Colonic mucosa (tissue), 4 donors: ENCODE measurements around the gene OR1A1. TPM values are rescaled to one million over a fixed set of nuclear protein-coding genes. Genes with fewer than 3 reads are reported as not detected.
"Not testable (repeated sequence)": the region's sequence is repeated elsewhere in the genome, so short reads cannot be mapped to it uniquely, and the experiment has no call there.

Experiments
- DNase-seq: peaks from one replicate; pipeline ENCODE4 v3.0.0-alpha.2; 2020
- H3K27ac ChIP-seq: fragments of 200-600 bp; one replicate; pipeline ENCODE4 v1.8.0; 2021
- H3K27me3 ChIP-seq: fragments of 200-600 bp; one replicate; pipeline ENCODE4 v1.8.0; 2021
- H3K36me3 ChIP-seq: fragments of 200-600 bp; one replicate; pipeline ENCODE4 v1.8.0; 2021
- H3K4me1 ChIP-seq: fragments of 200-600 bp; one replicate; pipeline ENCODE4 v1.8.0; 2021; ENCODE audit warnings: mild to moderate bottlenecking
- H3K4me3 ChIP-seq: fragments of 200-600 bp; one replicate; pipeline ENCODE4 v1.8.0; 2021
- H3K9ac ChIP-seq, 2 donors: one replicate each; pipeline ENCODE4 v1.7.0; 2013; ENCODE audit warnings: control low read depth in 2 of 2, low read depth in 2 of 2, low read length in 2 of 2
- H3K9me3 ChIP-seq: fragments of 200-600 bp; one replicate; pipeline ENCODE4 v1.8.0; 2021
- intact Hi-C: fragments of 100-400 bp; cut with DNase I; formaldehyde crosslinking; loops from one replicate; pipeline ENCODE4 v1.14.1; 2022
- total RNA-seq, 2 donors: library from RNA; stranded (reverse); fragmentation: NEBNext Ultra II Directional in 1 of 2; extraction: Animal tissue kit (Norgen Biotek cat#: 25700) in 1 of 2; gene quantifications; one replicate each; pipeline ENCODE4 v1.2.1, GENCODE V29; 2021
- TF ChIP-seq, protein P1 (sequence below): fragments of 200-600 bp; IDR thresholded peaks from one replicate; pipeline ENCODE4 v1.8.0; 2022; ENCODE audit warnings: antibody characterized with exemption, mild to moderate bottlenecking
- donor health status: healthy.
- donor health status: DM: no; HTN: no; CAD: no.
- donor health status: DM: no; HTN: no; CAD: no.

Gene OR1A1
- total RNA-seq, 2 donors from 2014 or later: not detected

DNA sequence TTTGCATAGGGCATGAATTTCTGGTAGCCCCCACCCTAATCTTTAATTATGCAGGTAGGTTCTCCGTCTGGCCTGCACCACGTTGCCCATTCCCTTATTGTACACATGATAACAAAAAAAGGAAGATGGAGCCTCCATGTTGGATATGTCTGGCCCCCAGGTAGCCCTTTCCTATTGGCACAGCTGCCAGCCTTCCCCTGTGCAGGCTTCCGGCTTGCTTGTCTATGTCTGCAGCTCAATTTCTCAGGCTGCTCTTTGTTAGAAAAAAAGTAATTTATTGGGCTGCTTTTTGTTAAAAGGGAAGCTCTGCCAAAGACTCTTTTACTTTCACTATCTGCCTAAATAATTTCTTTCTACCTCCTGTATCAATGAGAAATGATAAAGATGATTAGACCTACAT, 5.5 kb downstream of the OR1A1 start:
- no peaks in the 10 kb centered on the region for H3K4me1 ChIP-seq
- intact Hi-C loops: no loop called here
- TF ChIP-seq, protein P1, sequence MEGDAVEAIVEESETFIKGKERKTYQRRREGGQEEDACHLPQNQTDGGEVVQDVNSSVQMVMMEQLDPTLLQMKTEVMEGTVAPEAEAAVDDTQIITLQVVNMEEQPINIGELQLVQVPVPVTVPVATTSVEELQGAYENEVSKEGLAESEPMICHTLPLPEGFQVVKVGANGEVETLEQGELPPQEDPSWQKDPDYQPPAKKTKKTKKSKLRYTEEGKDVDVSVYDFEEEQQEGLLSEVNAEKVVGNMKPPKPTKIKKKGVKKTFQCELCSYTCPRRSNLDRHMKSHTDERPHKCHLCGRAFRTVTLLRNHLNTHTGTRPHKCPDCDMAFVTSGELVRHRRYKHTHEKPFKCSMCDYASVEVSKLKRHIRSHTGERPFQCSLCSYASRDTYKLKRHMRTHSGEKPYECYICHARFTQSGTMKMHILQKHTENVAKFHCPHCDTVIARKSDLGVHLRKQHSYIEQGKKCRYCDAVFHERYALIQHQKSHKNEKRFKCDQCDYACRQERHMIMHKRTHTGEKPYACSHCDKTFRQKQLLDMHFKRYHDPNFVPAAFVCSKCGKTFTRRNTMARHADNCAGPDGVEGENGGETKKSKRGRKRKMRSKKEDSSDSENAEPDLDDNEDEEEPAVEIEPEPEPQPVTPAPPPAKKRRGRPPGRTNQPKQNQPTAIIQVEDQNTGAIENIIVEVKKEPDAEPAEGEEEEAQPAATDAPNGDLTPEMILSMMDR: no peak

DNA sequence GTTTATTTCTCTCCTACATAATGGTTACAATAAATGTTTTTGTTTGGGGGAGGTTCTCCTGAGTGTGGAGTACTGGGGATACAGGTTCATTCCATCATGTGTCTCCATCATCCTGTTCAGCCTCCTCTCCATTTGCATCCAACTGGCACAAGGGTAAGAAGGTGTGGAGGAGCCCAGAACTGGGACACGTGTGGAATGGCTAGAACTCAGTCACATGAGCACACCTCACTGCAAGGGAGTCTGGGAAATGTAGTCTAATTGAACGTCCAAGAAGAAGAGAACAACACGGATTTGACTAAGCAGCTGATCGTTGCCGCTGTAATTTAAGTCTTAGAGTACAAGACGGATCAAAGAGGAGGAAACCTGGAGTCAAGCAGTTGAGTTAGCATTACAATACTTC, 6.1 kb downstream of the OR1A1 start:
- no peaks in the 10 kb centered on the region for H3K4me1 ChIP-seq
- no peak for DNase-seq
- H3K36me3 ChIP-seq: no peaks in the 10 kb centered on the region
- H3K9me3 ChIP-seq: no peaks in the 10 kb centered on the region
- no peak overlapping the region for H3K4me3 ChIP-seq
- H3K27ac ChIP-seq: no peak overlapping the region
- intact Hi-C loops: no loop called here
- no peaks in the 10 kb centered on the region for H3K27me3 ChIP-seq
- TF ChIP-seq, protein P1: no peak
- H3K9ac ChIP-seq: no peak overlapping the region

More for the DNA sequence above, 5.5 kb downstream of the OR1A1 start:
- Histone ChIP-seq H3K36me3 (no peaks in the 10 kb centered on the region), H3K27ac (no peak overlapping the region), H3K27me3 (no peaks in the 10 kb centered on the region), H3K4me3 (no peak overlapping the region), H3K9ac (no peak overlapping the region), H3K9me3 (no peaks in the 10 kb centered on the region)
- DNase-seq: no peak

DNA sequence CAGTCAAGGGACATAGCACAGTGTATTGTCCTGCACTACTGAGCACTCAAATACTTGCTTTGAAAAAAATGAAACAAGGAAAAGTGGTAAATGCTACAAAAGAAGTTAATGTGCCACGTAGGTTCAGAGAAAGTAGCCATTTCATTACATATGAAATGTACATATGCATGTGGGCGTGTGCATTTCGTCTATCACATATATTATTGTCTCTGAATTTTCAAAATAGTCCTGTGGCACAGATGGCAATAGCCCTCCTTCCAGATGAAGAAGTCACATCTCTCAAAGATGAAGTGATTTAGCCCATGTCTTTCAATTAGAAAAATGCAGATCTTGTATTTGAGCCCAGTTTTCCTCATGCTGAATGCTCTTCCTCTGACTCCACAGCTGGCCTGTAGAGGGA, 12.5 kb downstream of the OR1A1 start:
- H3K4me3 ChIP-seq, DNase-seq, intact Hi-C loops, H3K36me3 ChIP-seq, H3K4me1 ChIP-seq, H3K9ac ChIP-seq, H3K9me3 ChIP-seq, H3K27ac ChIP-seq, H3K27me3 ChIP-seq: not testable (repeated sequence)

DNA sequence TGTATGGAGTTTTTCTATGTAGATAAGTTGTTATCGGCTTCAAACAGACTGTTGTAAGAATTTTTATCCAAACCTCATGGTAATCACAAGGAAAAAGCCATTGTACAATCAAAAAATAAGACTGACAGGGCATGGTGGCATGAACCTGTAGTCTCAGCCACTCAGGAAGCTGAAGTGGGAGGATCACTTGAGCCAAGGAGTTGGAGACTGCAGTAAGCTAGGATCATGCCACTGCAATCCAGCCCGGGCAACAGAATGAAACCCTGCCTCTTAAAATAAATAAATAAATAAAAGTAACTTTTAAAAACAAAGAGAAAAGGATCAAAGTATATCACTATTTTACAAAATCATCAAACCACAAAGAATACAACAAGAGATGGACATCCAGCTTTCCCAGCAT, 14.4 kb downstream of the OR1A1 start:
- intact Hi-C loops: no loop called here
- Histone ChIP-seq H3K4me1 (no peaks in the 10 kb centered on the region), H3K4me3 (no peak overlapping the region), H3K9ac (no peak overlapping the region), H3K36me3 (no peaks in the 10 kb centered on the region), H3K27ac (no peak overlapping the region), H3K9me3 (no peaks in the 10 kb centered on the region), H3K27me3 (no peaks in the 10 kb centered on the region)
- DNase-seq: no peak
- TF ChIP-seq, protein P1: no peak

DNA sequence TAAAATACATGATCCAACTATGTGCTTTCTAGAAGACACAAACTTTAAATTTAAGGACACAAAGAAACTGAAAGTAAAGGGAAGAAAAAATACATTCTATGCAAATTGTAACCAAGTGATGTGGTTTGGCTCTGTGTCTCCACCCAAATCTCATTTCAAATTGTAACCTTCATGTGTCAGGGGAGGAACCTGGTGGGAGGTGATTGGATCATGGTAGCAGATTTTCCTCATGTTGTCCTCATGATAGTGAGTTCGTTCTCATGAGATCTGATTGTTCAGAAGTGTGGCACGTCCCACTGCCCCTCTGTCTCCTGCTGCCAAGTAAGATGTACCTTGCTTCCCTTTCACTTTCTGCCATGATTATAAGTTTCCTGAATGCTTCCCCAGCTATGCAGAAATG, 15.0 kb downstream of the OR1A1 start:
- Histone ChIP-seq H3K36me3 (no peaks in the 10 kb centered on the region), H3K27ac (no peak overlapping the region), H3K9me3 (no peaks in the 10 kb centered on the region), H3K9ac (no peak overlapping the region), H3K27me3 (no peaks in the 10 kb centered on the region), H3K4me1 (no peaks in the 10 kb centered on the region), H3K4me3 (no peak overlapping the region)
- intact Hi-C loops: no loop called here
- no peak for DNase-seq
- TF ChIP-seq, protein P1: no peak

DNA sequence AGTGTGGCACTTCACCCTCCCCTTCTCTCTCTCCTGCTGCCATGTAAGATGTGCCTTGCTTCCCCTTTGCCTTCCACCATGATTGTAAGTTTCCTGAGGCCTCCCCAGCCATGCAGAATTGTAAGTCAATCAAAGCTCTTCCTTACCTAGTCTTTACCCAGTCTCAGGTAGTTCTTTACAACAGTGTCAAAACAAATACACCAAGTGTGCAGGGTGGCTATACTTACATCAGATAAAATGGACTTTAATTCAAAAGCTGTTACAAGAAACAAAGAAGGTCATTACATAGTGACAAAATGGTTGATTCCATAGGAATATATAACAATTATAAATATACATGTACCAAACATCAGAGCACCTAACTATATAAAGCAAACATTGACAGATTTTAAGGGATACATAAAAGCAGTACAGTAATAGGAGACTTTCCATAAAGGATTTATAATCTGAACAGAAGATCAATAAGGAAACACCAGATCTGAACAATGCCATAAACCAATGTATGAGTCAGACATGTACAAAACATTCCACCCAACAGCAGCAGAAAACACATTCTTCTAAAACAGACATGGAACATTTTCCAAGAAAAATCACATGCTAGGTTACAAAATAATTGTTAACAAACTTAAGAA, 17.4 kb downstream of the OR1A1 start:
- H3K9me3 ChIP-seq, H3K4me1 ChIP-seq, H3K27me3 ChIP-seq, DNase-seq, H3K36me3 ChIP-seq, intact Hi-C loops, H3K27ac ChIP-seq, H3K4me3 ChIP-seq, H3K9ac ChIP-seq: not testable (repeated sequence)

DNA sequence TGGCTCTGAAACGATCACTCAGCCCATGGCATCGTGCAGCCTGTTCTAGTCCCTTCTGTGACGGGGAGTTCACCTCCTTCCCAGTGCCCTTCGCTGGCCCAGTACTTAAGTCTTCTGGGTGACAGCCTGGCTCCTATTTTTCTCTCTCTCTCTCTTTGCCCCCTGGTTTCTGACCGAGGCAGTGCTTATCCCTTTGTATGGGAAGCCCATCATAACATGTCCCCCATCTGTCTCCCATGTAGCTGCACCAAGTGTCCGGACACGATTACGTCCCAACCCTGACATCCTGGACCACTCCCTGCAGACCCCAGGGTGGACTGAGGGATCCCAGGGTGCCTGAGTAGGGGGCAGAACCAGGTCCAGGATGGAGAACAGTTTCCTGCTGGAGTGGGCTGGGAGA, 24.8 kb downstream of the OR1A1 start:
- H3K27ac ChIP-seq, H3K27me3 ChIP-seq, H3K9me3 ChIP-seq, DNase-seq, H3K36me3 ChIP-seq, H3K4me3 ChIP-seq, intact Hi-C loops, H3K9ac ChIP-seq, H3K4me1 ChIP-seq: not testable (repeated sequence)

DNA sequence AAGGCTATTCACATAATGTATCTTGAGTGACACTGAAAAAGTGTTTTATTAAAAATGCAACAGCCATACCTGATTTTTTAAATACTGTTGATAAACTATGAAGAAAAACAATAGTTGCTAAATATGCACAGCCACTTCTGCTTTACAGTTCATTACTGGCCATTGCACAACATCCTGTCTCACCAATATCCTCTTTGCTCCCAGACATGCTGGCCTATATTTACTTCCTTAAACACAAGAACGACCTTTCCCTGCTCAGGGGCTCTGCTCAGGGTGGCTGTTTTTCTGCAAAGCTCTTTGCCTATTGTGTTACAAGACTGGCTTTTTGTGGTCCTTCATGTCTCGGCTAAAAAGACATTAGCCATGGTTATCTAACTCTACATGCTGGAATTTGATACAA, 31.2 kb downstream of the OR1A1 start:
- H3K9me3 ChIP-seq, H3K27me3 ChIP-seq, H3K27ac ChIP-seq, H3K9ac ChIP-seq, H3K4me3 ChIP-seq, H3K4me1 ChIP-seq, intact Hi-C loops, DNase-seq, H3K36me3 ChIP-seq: not testable (repeated sequence)

DNA sequence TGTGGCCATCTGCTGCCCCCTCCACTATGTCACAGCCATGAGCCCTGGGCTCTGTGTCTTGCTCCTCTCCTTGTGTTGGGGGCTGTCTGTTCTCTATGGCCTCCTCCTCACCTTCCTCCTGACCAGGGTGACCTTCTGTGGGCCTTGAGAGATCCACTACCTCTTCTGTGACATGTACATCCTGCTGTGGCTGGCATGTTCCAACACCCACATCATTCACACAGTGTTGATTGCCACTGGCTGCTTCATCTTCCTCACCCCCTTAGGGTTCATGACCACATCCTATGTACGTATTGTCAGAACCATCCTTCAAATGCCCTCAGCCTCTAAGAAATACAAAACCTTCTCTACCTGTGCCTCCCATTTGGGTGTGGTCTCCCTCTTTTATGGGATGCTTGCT, 33.6 kb downstream of the OR1A1 start:
- H3K9me3 ChIP-seq, H3K36me3 ChIP-seq, H3K9ac ChIP-seq, H3K27me3 ChIP-seq, intact Hi-C loops, H3K4me3 ChIP-seq, H3K4me1 ChIP-seq, DNase-seq, H3K27ac ChIP-seq: not testable (repeated sequence)

DNA sequence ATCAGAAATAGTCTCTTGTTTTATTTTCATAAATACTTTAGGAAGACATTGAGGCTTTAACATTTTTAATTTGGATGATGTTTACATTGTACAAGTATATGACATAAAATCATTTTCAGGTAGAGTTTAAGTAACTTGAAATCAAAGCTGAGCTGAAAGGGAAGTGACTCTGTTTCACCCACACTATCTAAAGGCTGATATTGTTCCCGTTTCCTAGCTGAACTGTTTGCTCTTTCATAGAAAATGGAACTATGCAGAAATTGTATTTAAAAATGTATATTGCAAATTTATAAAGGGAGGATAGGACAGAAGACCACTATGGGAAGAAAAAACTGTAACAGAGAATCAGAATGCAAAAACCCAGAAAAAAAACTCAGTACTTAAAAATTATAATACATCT, 37.4 kb downstream of the OR1A1 start:
- H3K27me3 ChIP-seq, H3K9me3 ChIP-seq, H3K27ac ChIP-seq, H3K36me3 ChIP-seq, H3K4me1 ChIP-seq, H3K4me3 ChIP-seq, H3K9ac ChIP-seq, DNase-seq, intact Hi-C loops: not testable (repeated sequence)
